Neural progenitor cell (in vitro differentiated cells): Measurements from ENCODE around the gene PAQR5.

ENCODE experiments used
- EZH2 ChIP-seq: fragments of 200-600 bp; sonication (generic); IDR thresholded peaks from 2 replicates; pipeline ENCODE4 v1.6.1; 2017; ENCODE audit warnings: antibody characterized with exemption, mild to moderate bottlenecking, moderate library complexity
- TF ChIP-seq, protein P1 (sequence below): fragments of 200-600 bp; sonication (generic); IDR thresholded peaks from 2 replicates; pipeline ENCODE4 v1.5.1; 2017; ENCODE audit warnings: antibody characterized with exemption, mild to moderate bottlenecking

- TF ChIP-seq, protein P1, sequence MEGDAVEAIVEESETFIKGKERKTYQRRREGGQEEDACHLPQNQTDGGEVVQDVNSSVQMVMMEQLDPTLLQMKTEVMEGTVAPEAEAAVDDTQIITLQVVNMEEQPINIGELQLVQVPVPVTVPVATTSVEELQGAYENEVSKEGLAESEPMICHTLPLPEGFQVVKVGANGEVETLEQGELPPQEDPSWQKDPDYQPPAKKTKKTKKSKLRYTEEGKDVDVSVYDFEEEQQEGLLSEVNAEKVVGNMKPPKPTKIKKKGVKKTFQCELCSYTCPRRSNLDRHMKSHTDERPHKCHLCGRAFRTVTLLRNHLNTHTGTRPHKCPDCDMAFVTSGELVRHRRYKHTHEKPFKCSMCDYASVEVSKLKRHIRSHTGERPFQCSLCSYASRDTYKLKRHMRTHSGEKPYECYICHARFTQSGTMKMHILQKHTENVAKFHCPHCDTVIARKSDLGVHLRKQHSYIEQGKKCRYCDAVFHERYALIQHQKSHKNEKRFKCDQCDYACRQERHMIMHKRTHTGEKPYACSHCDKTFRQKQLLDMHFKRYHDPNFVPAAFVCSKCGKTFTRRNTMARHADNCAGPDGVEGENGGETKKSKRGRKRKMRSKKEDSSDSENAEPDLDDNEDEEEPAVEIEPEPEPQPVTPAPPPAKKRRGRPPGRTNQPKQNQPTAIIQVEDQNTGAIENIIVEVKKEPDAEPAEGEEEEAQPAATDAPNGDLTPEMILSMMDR = no peak
- TF ChIP-seq EZH2 = no peak
Measured at GRCh38 chr15:69414701-69415167, 116.0 kb downstream of the PAQR5 start.
